ENCODE measurements around the gene ATXN3L. TPM values are rescaled to one million over a fixed set of nuclear protein-coding genes. Genes with fewer than 3 reads are reported as not detected.

Gene ATXN3L
- total and polyA plus RNA-seq, 5 experiments from 2014 or later: not detected

GRCh38 chrX:13298836-13299235 lies 21.0 kb downstream of the ATXN3L start:
- POLR2A ChIA-PET: interaction anchor here (0.6 kb wide), 1 partner anchor 503 kb away, joined by 4 read pairs; no protein-coding TSS in a partner anchor
- peaks cover 0 to 6% (median 0%) of the 10 kb centered on the region in 9 donors for H3K9me3 Mint-ChIP-seq
- no peak overlapping the region for H3K27ac Mint-ChIP-seq
- no peaks in the 10 kb centered on the region for H3K36me3 Mint-ChIP-seq
- H3K4me1 Mint-ChIP-seq: peaks cover 0 to 4% (median 2%) of the 10 kb centered on the region in 4 donors
- DNase-seq: no peak
- no peaks in the 10 kb centered on the region for H3K27me3 Mint-ChIP-seq
- ATAC-seq: no peak
- no peak overlapping the region for H3K4me3 Mint-ChIP-seq

- no peak overlapping the region for H3K27ac Mint-ChIP-seq
- ATAC-seq: no peak
- no peak for DNase-seq
- peaks cover 0 to 4% (median 0%) of the 10 kb centered on the region in 4 donors for H3K4me1 Mint-ChIP-seq
- H3K9me3 Mint-ChIP-seq: peaks cover 0 to 3% (median 0%) of the 10 kb centered on the region in 9 donors
- H3K36me3 Mint-ChIP-seq: no peaks in the 10 kb centered on the region
- no peak overlapping the region for H3K4me3 Mint-ChIP-seq
- POLR2A ChIA-PET: no interaction called here
- no peaks in the 10 kb centered on the region for H3K27me3 Mint-ChIP-seq
Measured at GRCh38 chrX:13295841-13296240, 24.0 kb downstream of the ATXN3L start.

GRCh38 chrX:13293700-13294099 lies 26.2 kb downstream of the ATXN3L start:
- peaks cover 0 to 3% (median 0%) of the 10 kb centered on the region in 4 donors for H3K4me1 Mint-ChIP-seq
- DNase-seq: no peak
- peaks cover 0 to 2% (median 0%) of the 10 kb centered on the region in 3 donors for H3K36me3 Mint-ChIP-seq
- no peak for ATAC-seq
- H3K4me3 Mint-ChIP-seq: no peak overlapping the region
- H3K9me3 Mint-ChIP-seq: peaks cover 0 to 3% (median 0%) of the 10 kb centered on the region in 9 donors
- POLR2A ChIA-PET: no interaction called here
- H3K27ac Mint-ChIP-seq: no peak overlapping the region
- H3K27me3 Mint-ChIP-seq: no peaks in the 10 kb centered on the region

GRCh38 chrX:13290891-13291614 lies 28.8 kb downstream of the ATXN3L start:
- peaks cover 0 to 5% (median 0%) of the 10 kb centered on the region in 9 donors for H3K9me3 Mint-ChIP-seq
- DNase-seq: no peak

GRCh38 chrX:13288671-13289070 lies 31.2 kb downstream of the ATXN3L start:
- Mint-ChIP-seq H3K36me3 (peaks cover 0 to 17% (median 0%) of the 10 kb centered on the region in 3 donors), H3K4me1 (peaks cover 0 to 7% (median 2%) of the 10 kb centered on the region in 4 donors), H3K9me3 (peaks cover 0 to 16% (median 0%) of the 10 kb centered on the region in 9 donors), H3K4me3 (no peak overlapping the region), H3K27ac (no peak overlapping the region), H3K27me3 (no peaks in the 10 kb centered on the region)
- no peak for DNase-seq
- no peak for ATAC-seq
- POLR2A ChIA-PET: no interaction called here

More at GRCh38 chrX:13290891-13291614, 28.8 kb downstream of the ATXN3L start:
- Mint-ChIP-seq H3K4me1 (peaks cover 0 to 3% (median under 1%) of the 10 kb centered on the region in 4 donors), H3K36me3 (peaks cover 0 to 9% (median 0%) of the 10 kb centered on the region in 3 donors), H3K27me3 (no peaks in the 10 kb centered on the region), H3K4me3 (no peak overlapping the region), H3K27ac (no peak overlapping the region)
- ATAC-seq: no peak
- POLR2A ChIA-PET: no interaction called here

- no peak for DNase-seq
- Mint-ChIP-seq H3K27ac (no peak overlapping the region), H3K27me3 (no peaks in the 10 kb centered on the region), H3K9me3 (peaks cover 0 to 16% (median 0%) of the 10 kb centered on the region in 9 donors), H3K36me3 (peaks cover 0 to 17% (median 0%) of the 10 kb centered on the region in 3 donors), H3K4me1 (peaks cover 0 to 10% (median 3%) of the 10 kb centered on the region in 4 donors), H3K4me3 (no peak overlapping the region)
- POLR2A ChIA-PET: no interaction called here
- ATAC-seq: no peak
Measured at GRCh38 chrX:13287816-13288215, 32.0 kb downstream of the ATXN3L start.

- Mint-ChIP-seq H3K4me1 (peaks cover 0 to 10% (median 3%) of the 10 kb centered on the region in 4 donors), H3K36me3 (peaks cover 0 to 17% (median 0%) of the 10 kb centered on the region in 3 donors), H3K27ac (no peak overlapping the region), H3K9me3 (peaks cover 0 to 20% (median 0%) of the 10 kb centered on the region in 9 donors), H3K4me3 (no peak overlapping the region), H3K27me3 (no peaks in the 10 kb centered on the region)
- ATAC-seq: no peak
- DNase-seq: no peak
- POLR2A ChIA-PET: no interaction called here
Measured at GRCh38 chrX:13285693-13286092, 34.2 kb downstream of the ATXN3L start.

GRCh38 chrX:13285229-13285628 lies 34.6 kb downstream of the ATXN3L start:
- Mint-ChIP-seq H3K4me3 (no peak overlapping the region), H3K9me3 (peaks cover 0 to 20% (median 0%) of the 10 kb centered on the region in 9 donors), H3K4me1 (peaks cover 0 to 10% (median 3%) of the 10 kb centered on the region in 4 donors), H3K27ac (no peak overlapping the region), H3K36me3 (peaks cover 0 to 17% (median 0%) of the 10 kb centered on the region in 3 donors), H3K27me3 (no peaks in the 10 kb centered on the region)
- POLR2A ChIA-PET: no interaction called here
- DNase-seq: no peak
- ATAC-seq: no peak

GRCh38 chrX:13284570-13284969 lies 35.3 kb downstream of the ATXN3L start:
- Mint-ChIP-seq H3K27me3 (no peaks in the 10 kb centered on the region), H3K9me3 (peaks cover 0 to 20% (median 0%) of the 10 kb centered on the region in 9 donors), H3K36me3 (peaks cover 0 to 17% (median 0%) of the 10 kb centered on the region in 3 donors), H3K4me3 (no peak overlapping the region), H3K27ac (no peak overlapping the region), H3K4me1 (peaks cover 0 to 10% (median 2%) of the 10 kb centered on the region in 4 donors)
- POLR2A ChIA-PET: no interaction called here
- ATAC-seq (no peak), DNase-seq (no peak)

GRCh38 chrX:13283950-13284546 lies 35.8 kb downstream of the ATXN3L start:
- Mint-ChIP-seq H3K9me3 (peaks cover 0 to 20% (median 0%) of the 10 kb centered on the region in 9 donors), H3K4me3 (no peak overlapping the region), H3K27ac (no peak overlapping the region), H3K27me3 (no peaks in the 10 kb centered on the region), H3K36me3 (peaks cover 0 to 17% (median 0%) of the 10 kb centered on the region in 3 donors), H3K4me1 (peaks cover 0 to 10% (median 2%) of the 10 kb centered on the region in 4 donors)
- ATAC-seq (no peak), DNase-seq (no peak)
- POLR2A ChIA-PET: no interaction called here

- Mint-ChIP-seq H3K4me1 (peaks cover 0 to 10% (median 2%) of the 10 kb centered on the region in 4 donors), H3K27me3 (no peaks in the 10 kb centered on the region), H3K27ac (peak overlapping the region in 1 of 10 donors; percentile 22), H3K4me3 (no peak overlapping the region), H3K36me3 (peaks cover 0 to 13% (median 0%) of the 10 kb centered on the region in 3 donors), H3K9me3 (peaks cover 0 to 20% (median 0%) of the 10 kb centered on the region in 9 donors)
- ATAC-seq (no peak), DNase-seq (no peak)
- POLR2A ChIA-PET: no interaction called here
Measured at GRCh38 chrX:13283512-13283911, 36.3 kb downstream of the ATXN3L start.

GRCh38 chrX:13281289-13281688 lies 38.6 kb downstream of the ATXN3L start:
- Mint-ChIP-seq H3K4me1 (peaks cover 0 to 12% (median 2%) of the 10 kb centered on the region in 4 donors), H3K9me3 (peaks cover 0 to 20% (median 0%) of the 10 kb centered on the region in 9 donors), H3K27ac (no peak overlapping the region), H3K36me3 (peaks cover 0 to 8% (median 0%) of the 10 kb centered on the region in 3 donors), H3K27me3 (no peaks in the 10 kb centered on the region), H3K4me3 (no peak overlapping the region)
- POLR2A ChIA-PET: no interaction called here
- ATAC-seq (no peak), DNase-seq (no peak)
